HG03175 (cell line): ENCODE results near the gene PPP1R3D.
"Not testable (repeated sequence)": the region's sequence is repeated elsewhere in the genome, so short reads cannot be mapped to it uniquely, and the experiment has no call there.

ENCODE experiments used
- ATAC-seq: cut with Tn5 transposase; IDR thresholded peaks from one replicate; pipeline ENCODE4 v1.9.1; 2021; ENCODE audit warnings: mild to moderate bottlenecking, moderate library complexity; ENCODE audit not compliant: unreplicated experiment

PPP1R3D gene

DNA sequence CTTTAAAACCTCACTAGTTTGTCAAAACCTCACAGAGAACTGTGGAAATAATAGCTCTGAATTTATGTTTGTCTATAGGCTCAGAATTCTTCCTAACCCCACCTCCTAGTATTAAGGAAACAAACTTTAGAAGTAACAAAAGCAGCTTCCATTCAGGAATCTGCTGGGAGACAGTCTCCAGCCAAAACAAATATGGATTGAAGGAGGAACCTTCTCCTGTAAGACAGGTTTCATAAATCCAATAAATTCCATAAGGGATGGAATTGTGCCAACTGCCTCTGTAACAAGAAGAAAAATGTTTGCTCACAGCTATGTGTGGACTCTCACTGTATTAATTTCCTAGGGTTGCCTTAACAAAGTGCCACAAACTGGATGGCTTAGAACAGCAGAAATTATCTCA, 14.2 kb downstream of the PPP1R3D start:
- ATAC-seq, result no peak

DNA sequence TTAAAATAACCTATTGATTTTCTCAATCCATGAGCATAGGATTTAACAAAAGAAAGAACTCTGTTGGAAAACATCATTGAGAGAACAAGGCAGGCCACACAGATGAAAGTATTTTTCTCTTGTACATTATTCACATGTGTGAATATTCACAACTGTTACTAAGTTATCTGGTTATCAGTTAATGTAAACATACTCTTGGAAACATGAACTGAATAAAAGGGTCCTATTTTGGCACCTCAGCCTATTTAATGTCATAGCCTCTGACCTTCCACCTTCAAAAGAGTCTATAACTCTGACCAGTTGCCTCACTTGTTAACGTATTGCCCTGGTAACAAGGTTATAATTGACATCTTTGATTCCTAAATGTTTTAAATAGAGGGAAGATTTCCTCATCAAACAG, 14.7 kb downstream of the PPP1R3D start:
- ATAC-seq, result no peak

DNA sequence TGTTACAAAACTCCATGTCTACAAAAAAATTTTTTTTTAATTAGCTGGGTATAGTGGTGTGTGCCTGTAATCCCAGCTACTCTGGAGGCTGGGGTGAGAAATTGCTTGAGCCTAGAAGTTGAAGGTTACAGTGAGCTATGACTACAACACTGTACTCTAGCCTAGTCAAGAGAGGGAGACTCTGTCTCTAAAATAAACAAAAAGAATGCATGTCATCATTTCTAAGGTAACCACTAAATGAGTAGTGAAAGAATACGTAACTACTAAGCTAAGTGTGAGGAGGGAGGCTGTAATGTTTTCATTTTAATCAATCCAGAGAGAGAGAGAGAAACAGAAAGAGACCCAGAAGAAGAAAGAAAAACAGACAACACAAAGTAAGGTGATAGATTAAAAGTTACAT, 16.6 kb downstream of the PPP1R3D start:
- no peak for ATAC-seq

DNA sequence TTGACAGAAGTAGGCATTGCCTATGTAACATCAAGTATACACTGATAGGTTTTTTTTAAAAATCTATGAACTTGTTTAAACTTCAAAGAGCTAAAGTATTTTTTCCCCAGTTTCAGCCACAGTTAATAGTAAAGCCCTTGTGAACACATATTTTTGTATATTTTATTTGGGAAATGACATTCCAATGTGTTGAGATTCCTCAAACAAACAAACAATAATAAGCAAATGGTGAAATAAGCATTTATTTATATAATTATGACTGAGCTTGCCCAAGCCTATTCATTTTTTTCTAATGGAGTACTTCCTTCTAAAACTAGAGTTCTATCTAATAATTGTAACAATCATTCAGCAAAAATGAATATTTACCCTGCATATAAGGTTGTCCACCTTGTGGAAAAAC, 19.2 kb downstream of the PPP1R3D start:
- ATAC-seq, result no peak

DNA sequence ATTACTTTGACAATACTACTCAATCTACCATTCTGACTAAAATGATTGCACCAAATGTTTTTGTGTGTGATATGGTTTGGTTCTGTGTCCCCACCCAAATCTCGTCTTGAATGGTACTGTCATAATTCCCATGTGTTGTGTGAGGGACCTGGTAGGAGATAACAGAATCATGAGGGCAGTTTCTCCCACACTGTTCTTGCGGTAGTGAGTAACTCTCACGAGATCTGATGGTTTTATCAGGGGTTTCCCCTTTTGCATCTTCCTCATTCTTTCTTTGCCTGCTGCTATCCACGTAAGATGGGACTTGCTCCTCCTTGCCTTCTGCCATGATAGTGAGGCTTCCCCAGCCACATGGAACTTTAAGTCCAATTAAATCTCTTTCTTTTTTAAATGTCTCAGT, 27.5 kb downstream of the PPP1R3D start:
- no peak for ATAC-seq

DNA sequence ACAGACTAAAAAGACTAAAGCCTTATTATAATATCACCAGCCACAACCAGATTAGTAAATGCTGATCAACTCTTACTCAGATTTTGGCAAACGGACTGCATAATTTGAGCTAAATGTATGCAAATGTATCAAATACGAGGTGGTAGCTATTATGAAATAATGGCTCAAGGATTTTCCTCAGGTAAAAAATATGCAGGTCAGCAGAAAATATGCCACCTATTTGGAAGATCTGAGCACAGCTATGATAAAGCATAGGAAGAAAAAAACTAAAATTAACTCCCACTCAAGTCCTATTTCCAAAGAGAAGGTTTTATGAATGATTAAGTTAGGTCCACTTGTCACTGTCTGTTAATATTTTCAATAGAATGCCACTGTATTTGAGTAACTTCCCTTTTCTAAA, 29.1 kb downstream of the PPP1R3D start:
- ATAC-seq, result no peak

DNA sequence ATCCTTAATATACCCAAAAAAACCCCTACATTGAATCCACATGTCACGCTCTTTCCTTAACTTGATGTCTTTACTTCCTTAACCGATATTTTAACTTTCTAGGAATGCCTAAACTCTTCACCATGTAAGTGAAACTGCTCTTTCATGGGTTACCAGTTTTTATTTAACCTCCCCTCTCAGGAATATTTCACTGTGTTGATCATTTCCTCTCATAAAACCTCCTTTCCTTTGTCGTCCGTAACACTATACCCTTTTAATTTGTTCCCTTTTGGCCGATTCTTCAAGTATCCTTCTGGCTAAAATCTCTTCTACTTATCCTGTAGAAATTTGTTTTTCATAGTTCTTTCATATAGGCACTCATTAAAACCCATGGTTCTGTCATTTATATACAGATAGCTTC, 31.2 kb downstream of the PPP1R3D start:
- no peak for ATAC-seq

DNA sequence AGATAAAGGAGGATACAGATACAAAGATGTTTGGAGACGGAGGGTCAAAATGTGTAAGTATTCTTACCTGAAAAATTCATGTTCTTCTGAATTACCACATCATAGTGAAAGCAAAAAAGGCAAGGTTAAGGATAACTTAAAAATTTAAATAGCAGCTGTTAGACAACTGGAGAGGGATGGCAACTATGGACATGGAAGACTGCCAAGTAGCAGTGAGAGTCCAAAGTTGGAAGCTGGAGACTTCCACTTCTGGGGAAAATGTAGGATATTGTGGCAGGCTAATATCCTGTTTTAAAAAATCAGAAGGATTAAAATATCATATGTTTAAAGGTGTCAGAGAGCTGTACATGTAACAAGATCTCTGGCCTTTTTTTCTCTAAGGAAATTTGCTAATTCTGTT, 36.5 kb downstream of the PPP1R3D start:
- ATAC-seq, result no peak

DNA sequence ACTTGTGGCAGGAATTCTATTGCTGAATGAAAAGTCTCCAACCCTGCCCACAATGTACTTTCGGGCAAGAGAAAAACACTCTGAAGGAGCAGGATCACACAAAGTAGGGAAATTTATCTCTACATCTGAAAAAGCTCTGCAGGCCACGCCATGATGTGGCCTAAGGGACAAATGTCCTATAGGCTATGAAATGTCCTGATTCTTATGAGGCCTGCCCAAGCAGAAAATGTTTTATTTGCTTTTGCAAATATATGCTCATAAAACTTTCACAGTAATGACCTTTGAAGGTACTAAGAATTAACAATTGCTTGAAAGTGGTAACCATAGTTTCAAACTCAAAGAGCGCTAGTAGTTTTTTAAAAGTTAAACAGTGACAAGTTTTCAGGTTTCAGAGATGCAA, 37.6 kb downstream of the PPP1R3D start:
- ATAC-seq, result no peak

DNA sequence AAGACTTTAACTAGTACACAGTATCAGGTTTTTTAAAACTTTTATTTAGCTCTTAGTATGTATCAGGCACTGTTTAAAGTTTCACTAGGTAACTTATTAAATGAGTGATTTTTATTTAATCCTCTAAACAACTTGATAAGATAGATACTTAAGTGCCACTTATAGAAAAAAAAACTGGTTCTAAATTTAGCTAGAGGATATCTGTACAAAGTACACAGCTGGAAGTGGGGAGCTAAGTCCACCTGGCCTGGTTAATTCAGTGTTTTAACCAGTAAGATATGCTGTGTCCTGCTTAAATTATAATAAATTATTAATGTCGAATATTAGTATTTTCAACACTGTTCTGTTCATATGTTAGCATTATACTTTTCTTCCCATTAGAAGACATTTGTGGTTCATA, 44.2 kb downstream of the PPP1R3D start:
- no peak for ATAC-seq

DNA sequence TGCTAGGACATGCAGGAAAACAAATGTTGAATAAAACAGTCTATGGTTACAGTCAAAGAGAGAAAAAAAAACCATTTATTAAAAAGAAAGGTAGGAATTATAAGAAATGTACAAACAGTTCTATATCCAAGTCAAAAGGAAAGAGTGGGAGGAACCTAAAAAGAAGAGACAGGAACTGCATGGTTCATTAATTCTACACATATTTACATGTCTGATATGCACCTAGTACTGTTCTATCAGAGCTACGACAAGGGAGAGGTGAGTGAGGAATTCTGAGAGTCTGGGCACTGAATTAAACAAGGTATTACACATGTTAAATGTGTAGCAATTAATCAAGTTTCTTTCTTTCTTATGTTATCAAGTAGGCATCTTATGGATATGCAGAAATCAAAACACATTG, 48.5 kb downstream of the PPP1R3D start:
- no peak for ATAC-seq

DNA sequence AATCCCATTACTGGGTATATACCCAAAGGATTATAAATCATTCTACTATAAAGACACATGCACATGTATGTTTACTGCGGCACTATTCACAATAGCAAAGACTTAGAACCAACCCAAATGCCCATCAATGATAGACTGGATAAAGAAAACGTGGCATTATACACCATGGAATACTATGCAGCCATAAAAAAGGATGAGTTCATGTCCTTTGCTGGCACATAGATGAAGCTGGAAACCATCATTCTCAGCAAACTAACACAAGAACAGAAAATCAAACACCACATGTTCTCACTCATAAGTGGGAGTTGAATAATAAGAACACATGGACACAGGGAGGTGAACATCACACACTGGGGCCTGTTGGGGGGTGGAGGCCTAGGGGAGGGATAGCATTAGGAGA, 50.1 kb downstream of the PPP1R3D start:
- not testable (repeated sequence) for ATAC-seq

DNA sequence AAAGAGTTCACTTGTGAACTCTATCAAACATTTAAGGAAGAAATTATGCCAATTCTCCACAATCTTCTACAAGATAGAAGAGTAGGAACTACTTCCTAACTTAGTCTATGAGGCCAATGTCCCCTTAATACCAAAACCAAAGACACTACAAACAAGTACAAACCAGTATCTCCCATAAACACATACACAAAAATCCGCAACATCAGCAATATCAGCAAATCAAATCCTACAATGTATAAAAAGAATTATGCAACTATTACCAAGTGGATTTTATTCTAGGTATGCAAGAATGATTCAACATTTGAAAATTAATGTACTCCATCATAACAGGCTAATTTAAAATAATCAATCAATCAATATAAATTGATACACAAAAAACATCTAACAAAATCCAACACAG, 52.1 kb downstream of the PPP1R3D start:
- no peak for ATAC-seq
